ENCODE measurements around the gene CFAP298. TPM values are rescaled to one million over a fixed set of nuclear protein-coding genes. Genes with fewer than 3 reads are reported as not detected.
A peak's percentile ranks its signal among the peaks of the same experiment; 100 is the strongest.

The CFAP298 gene
- total RNA-seq, 3 donors from 2014 or later = 58.7 to 74.7 (median 63.7) TPM

DNA sequence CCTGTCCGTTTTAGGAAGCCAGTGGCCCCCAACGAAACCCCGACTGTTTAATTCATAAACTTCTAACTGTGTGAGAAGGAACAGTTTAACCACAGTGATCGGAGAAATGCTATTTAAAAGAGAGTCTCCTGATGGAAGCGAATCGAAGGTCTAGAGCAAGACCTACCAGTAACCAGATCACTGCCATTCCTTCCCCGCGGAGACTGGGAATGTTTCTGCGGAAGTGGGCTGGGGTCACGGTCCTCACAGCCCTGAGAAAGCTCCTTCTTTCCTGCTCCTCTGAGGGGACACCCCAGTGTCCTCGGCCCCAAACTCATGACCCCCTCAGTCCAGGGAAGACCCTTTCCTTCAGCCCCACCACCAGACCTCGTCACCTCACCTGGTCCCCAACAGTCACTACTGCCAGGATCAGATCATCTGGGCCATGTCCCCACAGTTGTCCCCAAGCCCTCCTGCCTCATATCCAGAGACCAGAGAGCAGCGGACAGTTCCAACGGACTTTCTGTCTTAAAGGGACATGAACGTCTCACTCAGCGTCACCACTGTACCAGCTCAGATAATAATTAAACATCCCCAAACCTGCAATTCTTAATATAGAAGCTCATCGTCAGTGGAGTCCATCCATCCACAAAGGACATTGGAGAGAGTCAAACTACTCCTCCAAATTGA lies 27.0 kb downstream of the CFAP298 start, which contains the start of gene TCP10L:
TCP10L (minus strand) TSS at position 482 of the 669 bp plus-strand sequence. CDS start 1,219 bp downstream, outside the sequence.
- no peak for DNase-seq

DNA sequence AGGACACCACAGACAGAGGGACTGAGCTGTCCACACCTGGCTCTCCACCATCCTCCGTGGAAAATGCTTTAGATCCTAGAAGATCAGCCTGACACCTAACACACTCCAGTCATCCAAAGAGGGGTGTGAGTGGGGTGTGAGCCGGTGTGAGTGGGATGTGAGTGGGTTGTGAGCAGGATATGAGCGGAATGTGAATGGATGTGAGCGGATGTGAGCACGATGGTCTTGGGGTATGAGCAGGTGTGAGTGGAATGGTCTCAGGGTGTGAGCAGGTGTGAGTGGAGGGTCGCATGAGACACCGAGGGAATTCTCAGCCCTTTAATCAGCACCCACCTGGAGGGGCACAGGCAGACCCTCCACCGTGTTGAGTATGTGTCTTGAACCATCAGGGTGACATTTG lies 27.7 kb downstream of the CFAP298 start:
- ATAC-seq = no peak
- no peaks in the 10 kb centered on the region for H3K4me1 Mint-ChIP-seq (ENCODE audit: low read depth)

More for the DNA sequence above, 27.0 kb downstream of the CFAP298 start, which contains the start of gene TCP10L:
- H3K4me1 Mint-ChIP-seq (ENCODE audit: low read depth) = no peaks in the 10 kb centered on the region
- no peaks in the 10 kb centered on the region for H3K36me3 Mint-ChIP-seq (ENCODE audit: insufficient read depth)
- ATAC-seq = no peak
- H3K9me3 Mint-ChIP-seq = no peaks in the 10 kb centered on the region
- peaks cover 1% of the 10 kb centered on the region for H3K27me3 Mint-ChIP-seq (ENCODE audit: low read depth)
- no peak within 1 kb of the TSS for H3K4me3 Mint-ChIP-seq

DNA sequence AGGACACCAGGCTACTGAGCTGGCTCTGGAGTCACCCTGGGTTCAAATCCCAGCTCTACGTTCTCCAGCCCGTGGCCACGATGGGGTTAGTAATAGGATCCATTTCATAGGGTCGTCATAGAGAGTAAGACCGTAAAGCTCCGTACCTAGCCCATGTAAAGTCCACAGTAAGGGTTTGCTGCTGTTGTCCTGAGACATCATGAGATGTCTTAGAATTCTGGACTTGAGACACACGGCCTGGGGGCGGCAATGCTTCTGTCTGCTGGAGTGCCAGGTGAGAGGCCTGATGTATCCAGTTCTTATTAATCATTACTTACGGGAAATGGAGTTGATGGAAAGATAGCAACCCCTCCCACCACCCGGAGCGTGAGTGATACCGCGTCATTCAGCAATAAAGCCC lies 30.4 kb downstream of the CFAP298 start:
- Mint-ChIP-seq H3K9me3 (no peaks in the 10 kb centered on the region), H3K4me3 (no peak overlapping the region), H3K4me1 (ENCODE audit: low read depth) (no peaks in the 10 kb centered on the region), H3K27me3 (ENCODE audit: low read depth) (peaks cover 1% of the 10 kb centered on the region), H3K36me3 (ENCODE audit: insufficient read depth) (no peaks in the 10 kb centered on the region)
- no peak for DNase-seq
- ATAC-seq = no peak

More for the DNA sequence above, 27.7 kb downstream of the CFAP298 start:
- Mint-ChIP-seq H3K4me3 (no peak overlapping the region), H3K27me3 (ENCODE audit: low read depth) (peaks cover 1% of the 10 kb centered on the region), H3K36me3 (ENCODE audit: insufficient read depth) (no peaks in the 10 kb centered on the region), H3K9me3 (no peaks in the 10 kb centered on the region)
- DNase-seq = no peak

DNA sequence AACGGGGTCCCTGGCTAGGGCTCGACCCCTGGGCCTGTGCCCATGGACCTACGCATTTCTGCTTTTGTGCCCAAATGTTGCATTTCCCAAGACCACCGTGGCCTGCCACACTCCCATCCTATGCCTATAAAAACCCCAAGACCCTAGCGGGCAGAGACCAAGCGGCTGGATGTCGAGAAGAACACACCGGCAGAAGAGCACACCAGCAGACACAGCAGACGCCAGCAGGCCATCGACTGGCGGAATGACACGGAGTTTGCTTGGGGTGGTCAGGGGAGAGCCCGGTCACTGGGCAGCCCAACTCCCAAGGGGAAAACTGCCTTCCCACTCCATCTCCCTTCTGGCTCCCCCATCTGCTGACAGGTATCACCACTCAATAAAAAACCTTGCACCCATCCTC lies 31.2 kb downstream of the CFAP298 start:
- H3K4me3 Mint-ChIP-seq = no peak overlapping the region
- ATAC-seq = no peak
- no peaks in the 10 kb centered on the region for H3K9me3 Mint-ChIP-seq
- H3K27me3 Mint-ChIP-seq (ENCODE audit: low read depth) = peaks cover 1% of the 10 kb centered on the region
- H3K36me3 Mint-ChIP-seq (ENCODE audit: insufficient read depth) = no peaks in the 10 kb centered on the region
- no peak for DNase-seq
- H3K4me1 Mint-ChIP-seq (ENCODE audit: low read depth) = no peaks in the 10 kb centered on the region

DNA sequence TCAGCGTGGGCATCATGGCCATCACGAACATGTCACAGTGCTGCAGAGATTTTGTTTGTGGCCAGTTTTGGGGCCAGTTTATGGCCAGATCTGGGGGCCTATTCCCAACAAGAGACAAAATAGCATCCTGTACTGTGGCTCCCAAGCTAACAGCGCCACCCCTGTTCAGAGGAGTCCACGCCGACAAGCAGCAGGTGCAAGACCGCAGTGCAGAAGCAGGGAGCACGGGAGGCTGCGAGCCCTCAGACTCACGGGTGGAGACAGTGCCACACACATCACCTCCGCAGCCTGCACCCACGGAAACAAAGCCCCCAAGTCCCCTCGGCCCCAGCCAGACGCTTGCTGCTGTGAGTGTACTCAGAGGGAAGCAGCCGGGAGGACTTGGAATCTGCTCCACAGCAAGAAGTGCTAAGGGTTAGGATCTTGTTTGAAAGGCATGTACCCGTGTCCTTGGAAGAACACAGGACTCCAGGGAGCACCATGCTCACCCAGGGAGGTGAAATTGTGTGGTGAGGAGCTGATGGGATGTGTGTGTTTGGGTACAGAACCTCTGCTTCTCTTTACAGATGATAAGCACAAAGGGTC lies 34.0 kb downstream of the CFAP298 start:
- H3K36me3 Mint-ChIP-seq (ENCODE audit: insufficient read depth) = no peaks in the 10 kb centered on the region
- H3K9me3 Mint-ChIP-seq = no peaks in the 10 kb centered on the region
- H3K27me3 Mint-ChIP-seq (ENCODE audit: low read depth) = peaks cover 1% of the 10 kb centered on the region

DNA sequence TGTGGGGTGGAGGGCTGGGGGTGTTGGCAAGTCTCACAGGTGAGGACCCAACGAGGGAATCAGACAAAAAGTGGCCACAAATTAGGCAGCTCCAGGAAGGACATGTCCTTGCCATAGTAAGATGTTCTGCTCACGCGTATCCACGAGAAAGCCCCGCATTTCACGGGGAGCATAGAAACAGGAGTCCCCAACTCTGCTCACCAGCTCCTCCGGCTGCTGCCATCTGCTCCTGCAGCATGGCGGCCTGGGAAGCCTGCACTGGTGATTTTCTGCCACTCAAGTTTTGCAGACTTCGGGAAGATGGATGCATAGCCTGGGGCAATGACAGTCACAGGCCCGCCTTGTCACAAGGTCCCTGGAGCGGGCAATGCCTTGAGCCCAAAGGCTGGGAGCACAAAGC lies 36.2 kb downstream of the CFAP298 start:
- ATAC-seq = no peak
- Mint-ChIP-seq H3K27me3 (ENCODE audit: low read depth) (peaks cover 1% of the 10 kb centered on the region), H3K36me3 (ENCODE audit: insufficient read depth) (no peaks in the 10 kb centered on the region), H3K9me3 (no peaks in the 10 kb centered on the region), H3K4me1 (ENCODE audit: low read depth) (no peaks in the 10 kb centered on the region), H3K4me3 (no peak overlapping the region)
- no peak for DNase-seq

More for the DNA sequence above, 34.0 kb downstream of the CFAP298 start:
- Mint-ChIP-seq H3K4me1 (ENCODE audit: low read depth) (no peaks in the 10 kb centered on the region), H3K4me3 (no peak overlapping the region)
- DNase-seq = no peak
- peak; percentile 52 to 66 for ATAC-seq

DNA sequence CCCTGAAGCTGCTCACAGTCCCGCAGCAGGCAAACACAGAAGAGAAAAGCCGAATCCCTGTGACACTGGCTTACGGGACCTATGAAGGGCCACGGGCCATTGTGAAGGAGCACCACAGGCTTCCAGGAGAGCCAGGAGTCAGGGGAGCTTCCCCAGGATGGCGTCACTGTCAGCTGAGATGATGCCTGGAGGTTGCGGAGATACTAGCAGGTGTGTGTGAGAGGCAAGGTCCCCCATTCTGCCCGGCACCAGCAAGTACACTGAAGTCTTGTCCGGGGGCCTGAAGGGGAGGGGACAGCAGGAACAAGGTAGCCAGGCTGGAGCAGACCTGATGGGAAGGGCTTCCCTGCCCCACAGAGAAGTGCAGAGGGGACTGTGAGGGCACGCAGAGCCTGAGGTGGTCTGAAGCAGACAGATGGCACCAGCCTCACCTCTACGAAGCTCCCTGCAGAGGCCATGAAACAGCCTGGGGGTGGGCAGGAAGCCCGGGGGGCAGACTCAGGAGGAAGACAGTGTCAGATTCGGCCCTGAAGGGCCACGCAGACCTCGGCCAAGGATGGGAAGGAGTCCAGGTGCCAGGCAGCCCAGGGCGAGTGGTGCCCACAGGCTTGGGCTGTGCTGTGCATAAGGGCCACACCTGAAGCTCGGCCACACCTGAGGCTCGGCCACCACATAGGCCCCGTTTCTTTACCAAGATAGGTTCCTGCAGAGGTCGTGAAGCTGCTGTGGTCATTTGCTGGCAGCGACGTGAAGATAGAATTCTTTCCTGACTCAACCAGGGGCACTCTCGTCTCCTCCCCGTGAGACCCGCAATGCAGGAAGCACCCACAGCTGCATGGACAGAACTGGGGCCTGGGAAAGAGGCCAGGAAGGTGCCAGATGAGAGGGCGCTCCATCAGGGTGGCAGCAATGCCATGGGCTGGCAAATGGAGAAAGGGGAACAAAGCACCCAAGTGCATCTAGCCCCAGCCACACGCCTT lies 36.9 kb downstream of the CFAP298 start:
- H3K36me3 Mint-ChIP-seq (ENCODE audit: insufficient read depth) = no peaks in the 10 kb centered on the region
- no peak overlapping the region for H3K4me3 Mint-ChIP-seq
- ATAC-seq (no peak), DNase-seq (no peak)
- peaks cover 7% of the 10 kb centered on the region for H3K4me1 Mint-ChIP-seq (ENCODE audit: low read depth)
- H3K27me3 Mint-ChIP-seq (ENCODE audit: low read depth) = peaks cover 1% of the 10 kb centered on the region
- H3K9me3 Mint-ChIP-seq = no peaks in the 10 kb centered on the region

DNA sequence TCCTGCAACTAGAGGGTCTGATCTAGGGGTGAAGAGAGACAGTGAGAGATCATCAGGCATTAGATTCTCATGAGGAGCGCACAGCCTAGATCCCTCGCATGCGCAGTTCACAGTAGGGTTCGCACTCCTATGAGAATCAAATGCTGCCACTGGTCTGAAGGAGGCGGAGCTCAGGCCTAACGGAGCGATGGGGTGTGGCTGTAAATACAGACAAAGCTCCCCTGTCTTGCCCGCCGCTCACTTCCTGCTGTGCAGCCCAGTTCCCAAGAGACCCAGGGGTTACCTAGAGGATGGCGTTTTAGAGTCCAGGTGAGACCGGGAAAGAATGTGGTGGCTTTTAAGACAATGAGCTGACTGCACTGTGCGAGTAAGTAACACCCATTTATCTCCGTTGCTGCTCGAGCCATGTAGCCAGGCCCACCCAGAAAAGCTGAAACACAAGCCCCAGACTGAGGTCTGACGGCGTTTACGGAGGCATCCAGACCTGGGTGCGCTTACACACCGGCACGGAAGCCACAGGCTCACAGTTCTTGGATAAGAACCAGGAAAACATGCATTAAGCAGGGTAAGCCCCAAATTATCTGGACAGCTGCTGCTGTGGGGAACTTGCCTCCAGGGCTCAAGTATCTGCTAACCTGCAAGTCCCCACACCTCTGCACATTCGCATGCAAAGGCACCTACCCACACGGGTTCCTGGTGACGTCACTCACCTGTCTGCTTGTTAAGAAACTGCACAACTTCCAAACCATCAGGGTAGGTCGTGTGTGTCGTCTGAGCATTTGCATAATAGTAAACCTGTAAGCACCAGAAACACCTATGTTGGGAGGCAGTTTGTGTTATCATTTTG lies 39.4 kb downstream of the CFAP298 start:
- no peak for ATAC-seq
- Mint-ChIP-seq H3K4me3 (no peak overlapping the region), H3K36me3 (ENCODE audit: insufficient read depth) (no peaks in the 10 kb centered on the region), H3K27me3 (ENCODE audit: low read depth) (peaks cover 1% of the 10 kb centered on the region), H3K4me1 (ENCODE audit: low read depth) (peaks cover 18% of the 10 kb centered on the region), H3K9me3 (no peaks in the 10 kb centered on the region)
- DNase-seq = no peak

DNA sequence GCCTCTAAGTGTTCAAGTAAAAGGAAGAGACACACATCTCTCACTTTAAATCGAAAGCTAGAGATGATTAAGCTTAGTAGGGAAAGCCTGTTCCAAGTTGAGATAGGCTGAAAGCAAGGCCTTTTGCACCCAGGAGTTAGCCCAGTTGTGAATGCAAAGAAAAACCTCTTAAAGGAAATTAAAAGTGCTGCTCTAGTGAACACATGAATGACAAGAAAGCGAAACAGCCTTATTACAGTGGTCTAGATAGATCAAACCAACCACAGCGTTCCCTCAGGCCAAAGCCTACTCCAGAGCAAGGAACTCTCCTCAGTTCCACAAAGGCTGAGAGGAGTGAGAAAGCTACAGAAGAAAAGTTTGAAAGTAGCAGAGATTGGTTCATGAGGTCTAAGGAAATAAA lies 41.7 kb downstream of the CFAP298 start:
- peaks cover 1% of the 10 kb centered on the region for H3K27me3 Mint-ChIP-seq (ENCODE audit: low read depth)
- H3K4me3 Mint-ChIP-seq = peak overlapping the region; percentile 88
- H3K4me1 Mint-ChIP-seq (ENCODE audit: low read depth) = peaks cover 18% of the 10 kb centered on the region
- DNase-seq (no peak), ATAC-seq (no peak)
- peaks cover 4% of the 10 kb centered on the region for H3K36me3 Mint-ChIP-seq (ENCODE audit: insufficient read depth)
- peaks cover 2% of the 10 kb centered on the region for H3K9me3 Mint-ChIP-seq

DNA sequence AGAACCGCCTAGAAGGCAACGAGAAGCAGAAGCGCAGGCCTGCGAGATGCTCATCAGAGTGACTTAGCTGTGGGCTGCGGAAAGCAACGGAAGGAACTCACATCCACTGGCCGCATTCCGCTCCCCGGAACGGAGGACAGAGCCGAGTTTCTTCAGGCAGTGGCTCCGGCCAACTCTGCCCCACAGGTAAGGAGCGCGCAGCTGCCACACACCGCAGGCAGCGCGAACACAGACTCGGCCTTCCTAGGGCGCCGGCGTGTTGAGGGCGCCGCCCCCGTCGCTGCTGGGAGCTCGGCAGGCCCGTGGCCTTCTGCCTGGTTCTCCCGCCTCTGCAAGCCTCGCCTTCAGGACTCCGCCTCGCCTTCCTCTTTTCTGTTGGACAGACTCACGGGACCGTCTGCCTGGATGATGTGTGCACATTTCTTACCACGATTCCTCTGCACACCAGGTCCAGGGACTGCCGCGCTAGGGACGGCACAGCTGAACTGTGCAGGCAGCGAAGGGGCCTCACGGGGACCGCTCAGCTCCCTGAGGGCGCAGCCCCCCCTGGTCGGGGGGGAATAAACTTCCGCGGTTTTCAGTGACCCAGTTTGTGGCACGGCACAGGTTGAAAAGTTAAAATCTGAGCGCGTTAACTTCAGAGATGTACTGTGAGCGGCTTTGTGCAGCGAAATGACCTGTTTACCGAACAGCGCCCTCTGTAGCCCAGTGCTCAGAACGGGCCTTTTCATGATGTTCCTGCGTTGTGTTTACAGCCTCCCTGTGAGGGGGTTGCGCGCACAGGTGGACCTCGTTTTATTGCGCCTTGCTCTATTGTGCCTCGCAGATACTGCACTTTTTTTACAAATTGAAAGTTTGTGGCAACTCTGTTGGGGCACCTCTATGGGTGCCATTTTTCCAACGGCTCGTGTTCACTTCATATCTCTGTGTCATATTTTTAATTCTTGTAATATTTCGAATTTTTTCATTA lies 42.6 kb downstream of the CFAP298 start:
- peak overlapping the region; percentile 88 for H3K4me3 Mint-ChIP-seq
- H3K4me1 Mint-ChIP-seq (ENCODE audit: low read depth) = peaks cover 18% of the 10 kb centered on the region
- ATAC-seq (peak; percentile 94 to 95), DNase-seq (peak; percentile 75)
- peaks cover 7% of the 10 kb centered on the region for H3K36me3 Mint-ChIP-seq (ENCODE audit: insufficient read depth)
- peaks cover 11% of the 10 kb centered on the region for H3K9me3 Mint-ChIP-seq
- H3K27me3 Mint-ChIP-seq (ENCODE audit: low read depth) = no peaks in the 10 kb centered on the region

DNA sequence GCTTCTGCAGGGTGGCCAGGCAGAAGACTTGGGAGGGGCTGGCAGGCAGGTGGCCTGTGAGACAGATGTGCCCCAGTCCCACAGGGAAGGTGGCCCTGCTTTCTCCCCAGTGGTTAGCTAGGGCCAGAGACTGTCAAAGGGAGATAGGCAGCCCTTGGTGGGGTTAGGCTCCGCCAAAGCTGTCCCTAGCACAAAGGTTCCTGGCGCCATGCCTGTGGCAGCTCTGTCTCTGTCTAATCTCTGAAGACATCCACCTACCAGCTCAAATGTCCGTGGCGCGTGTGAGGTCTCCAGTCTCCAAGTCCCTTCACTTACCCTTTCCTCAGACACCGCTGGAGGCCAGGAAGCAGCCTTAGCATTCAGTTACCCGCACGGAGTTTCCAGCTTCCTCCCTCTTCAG lies 44.6 kb downstream of the CFAP298 start:
- DNase-seq = no peak
- H3K4me1 Mint-ChIP-seq (ENCODE audit: low read depth) = peaks cover 18% of the 10 kb centered on the region
- H3K36me3 Mint-ChIP-seq (ENCODE audit: insufficient read depth) = peaks cover 9% of the 10 kb centered on the region
- peaks cover 13% of the 10 kb centered on the region for H3K9me3 Mint-ChIP-seq
- no peaks in the 10 kb centered on the region for H3K27me3 Mint-ChIP-seq (ENCODE audit: low read depth)
- H3K4me3 Mint-ChIP-seq = no peak overlapping the region
- ATAC-seq = no peak

DNA sequence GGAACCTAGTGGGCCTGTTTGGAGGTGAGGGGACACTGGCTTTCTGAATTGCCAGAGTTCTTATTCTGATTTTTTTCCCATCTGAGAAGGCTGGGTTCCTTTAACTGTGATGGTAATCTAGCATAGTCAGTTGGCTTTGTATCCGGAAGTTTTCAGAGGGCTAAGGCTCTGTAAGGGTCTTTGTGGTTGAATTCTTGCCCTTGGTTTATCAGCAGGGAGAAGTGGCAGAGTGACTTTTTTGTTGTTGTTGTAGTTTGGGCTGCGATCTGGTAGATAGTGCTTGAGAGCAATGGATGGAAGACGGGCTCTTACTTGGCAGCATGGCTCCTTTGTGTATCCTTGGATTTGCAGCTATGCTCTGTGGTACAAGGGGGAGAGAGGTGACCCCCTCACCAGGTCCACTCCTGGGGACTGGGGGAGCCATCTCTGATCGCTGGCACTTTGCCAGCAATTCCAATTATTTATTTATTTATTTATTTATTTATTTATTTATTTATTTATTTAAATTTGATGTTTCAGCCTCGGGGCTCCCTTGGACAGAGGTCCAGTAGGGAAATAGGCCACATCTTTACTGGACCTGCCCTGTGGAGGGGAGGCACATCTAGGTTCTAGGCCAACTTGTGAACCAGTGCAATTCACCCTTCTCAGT lies 45.3 kb downstream of the CFAP298 start:
- ATAC-seq (no peak), DNase-seq (no peak)
- Mint-ChIP-seq H3K4me3 (no peak overlapping the region), H3K27me3 (ENCODE audit: low read depth) (no peaks in the 10 kb centered on the region), H3K36me3 (ENCODE audit: insufficient read depth) (peaks cover 9% of the 10 kb centered on the region), H3K4me1 (ENCODE audit: low read depth) (peaks cover 18% of the 10 kb centered on the region), H3K9me3 (peaks cover 13% of the 10 kb centered on the region)

All from activated T-cell treated with anti-CD3 and anti-CD28 coated beads, Interleukin-2, amount 50 U/mL, for 4 hours (primary cell).